Transverse colon (tissue), 4 donors: ENCODE data around the gene RPLP2. TPM values are rescaled to one million over a fixed set of nuclear protein-coding genes. Genes with fewer than 3 reads are reported as not detected.

Experiments used
- DNase-seq: peaks from one replicate; pipeline ENCODE4 v3.0.0-alpha.2; 2019
- H3K27ac ChIP-seq, 4 donors: fragments of 200-600 bp; sonication (generic); 2 replicates each; pipeline ENCODE4 v1.5.1; 2016 to 2018; ENCODE audit warnings: inconsistent platforms in 4 of 4
- H3K27me3 ChIP-seq: fragments of 200-600 bp; sonication (generic); 2 replicates; pipeline ENCODE4 v1.5.1; 2017; ENCODE audit warnings: inconsistent platforms
- H3K36me3 ChIP-seq, 4 donors: fragments of 200-600 bp; sonication (generic); 2 replicates each; pipeline ENCODE4 v1.5.1; 2017 to 2019; ENCODE audit warnings: inconsistent platforms in 4 of 4
- H3K4me1 ChIP-seq, 4 donors: fragments of 200-600 bp; sonication (generic); 2 replicates each; pipeline ENCODE4 v1.5.1; 2017 to 2020; ENCODE audit warnings: inconsistent platforms in 4 of 4
- H3K4me3 ChIP-seq, 4 donors: fragments of 200-600 bp; sonication (generic); 1 replicate in 1 of 4; 2 replicates in 3 of 4; pipeline versions ENCODE4 v1.5.1 to v1.6.1; 2017 to 2019; ENCODE audit warnings: inconsistent platforms in 4 of 4
- H3K9me3 ChIP-seq, 2 donors: fragments of 200-600 bp; sonication (generic); 2 replicates each; pipeline ENCODE4 v1.5.1; 2017 to 2019; ENCODE audit warnings: inconsistent platforms in 2 of 2
- CTCF ChIP-seq, 5 experiments: fragments of 200-600 bp in 3 of 5; fragments of 450-650 bp in 2 of 5; sonication (generic) in 3 of 5; IDR thresholded peaks; 1 replicate in 2 of 5; 2 replicates in 3 of 5; pipeline ENCODE4 v1.5.1; 2016 to 2017; ENCODE audit warnings: antibody characterized with exemption in 5 of 5, inconsistent platforms in 3 of 5, mild to moderate bottlenecking in 2 of 5, moderate library complexity in 1 of 5
- EP300 ChIP-seq: sonication (generic); formaldehyde crosslinking; IDR thresholded peaks from one replicate; pipeline ENCODE4 v1.6.1; 2017; ENCODE audit warnings: antibody characterized with exemption, low read depth
- POLR2A ChIP-seq: fragments of 450-650 bp; IDR thresholded peaks from one replicate; pipeline ENCODE4 v1.6.1; 2016; ENCODE audit warnings: antibody characterized with exemption, mild to moderate bottlenecking, moderate library complexity
- POLR2AphosphoS5 ChIP-seq, 3 donors: sonication (generic); formaldehyde crosslinking; IDR thresholded peaks; one replicate each; pipeline ENCODE4 v1.6.1; 2016; ENCODE audit warnings: antibody characterized with exemption in 3 of 3
- WGBS, 2 donors: methylation state at CpG; one replicate each; pipeline ENCODE4 v1.1.5; 2018; ENCODE audit warnings: low coverage in 1 of 2; 5-methylcytosine and 5-hydroxymethylcytosine counted together
- in situ Hi-C, 4 donors: fragments of 200-750 bp; cut with MboI; loops; one replicate each; pipeline versions ENCODE4 v1.15.0 to v1.15.1; 2017; ENCODE audit warnings: low sequenced_read_pairs in 3 of 4, low pct_ligation_motif_present in 1 of 4, low pct_unique_long_range_greater_than_20kb in 1 of 4
- intact Hi-C: fragments of 100-400 bp; cut with DNase I; formaldehyde crosslinking; loops from one replicate; pipeline ENCODE4 v1.15.1; 2023; ENCODE audit warnings: low total_unique reads
- total RNA-seq, 4 donors: library from RNA; depleted of rRNA; stranded (reverse); fragments of >200 nt; gene quantifications; one replicate each; pipeline ENCODE4 v1.1.0, GENCODE V29; 2016

RPLP2 gene
- total RNA-seq, 4 donors from 2014 or later, result 273 to 670 (median 466) TPM

GRCh38 chr11:790721-791564 lies 18.8 kb upstream of the RPLP2 start:
- Histone ChIP-seq H3K9me3 (no peaks in the 10 kb centered on the region), H3K4me1 (peaks cover 9 to 23% (median 17%) of the 10 kb centered on the region in 4 donors), H3K27ac (no peak overlapping the region), H3K27me3 (peaks cover 25% of the 10 kb centered on the region), H3K4me3 (no peak overlapping the region), H3K36me3 (no peaks in the 10 kb centered on the region)
- TF ChIP-seq EP300 (no peak), POLR2A (no peak), POLR2AphosphoS5 (IDR thresholded peaks at IDR 0.05) (no peak), CTCF (IDR thresholded peaks at IDR 0.05) (no peak)
- intact Hi-C loops, result no loop called here
- no peak for DNase-seq
- WGBS, 2 donors, result 76% methylated on average over 18 of the region's 18 CpGs; no CpG with 5 or more reads in 1 of the 2 donors
- in situ Hi-C loops, result no loop called here

GRCh38 chr11:791658-792534 lies 17.9 kb upstream of the RPLP2 start:
- no peak for TF ChIP-seq EP300
- TF ChIP-seq CTCF (IDR thresholded peaks at IDR 0.05), result no peak
- TF ChIP-seq POLR2AphosphoS5 (IDR thresholded peaks at IDR 0.05), result no peak
- TF ChIP-seq POLR2A, result no peak
- in situ Hi-C loops (no loop called here), intact Hi-C loops (no loop called here)
- no peak for DNase-seq
- Histone ChIP-seq H3K9me3 (no peaks in the 10 kb centered on the region), H3K4me3 (no peak overlapping the region), H3K4me1 (peaks cover 14 to 32% (median 24%) of the 10 kb centered on the region in 4 donors), H3K27ac (no peak overlapping the region), H3K36me3 (no peaks in the 10 kb centered on the region), H3K27me3 (peaks cover 25% of the 10 kb centered on the region)
- 91 to 93% methylated on average over 3 to 46 of the region's 49 CpGs for WGBS, 2 donors

- TF ChIP-seq EP300 (no peak), POLR2AphosphoS5 (IDR thresholded peaks at IDR 0.05) (no peak), CTCF (IDR thresholded peaks at IDR 0.05) (no peak), POLR2A (no peak)
- 94% methylated on average over 15 of the region's 15 CpGs; no CpG with 5 or more reads in 1 of the 2 donors for WGBS, 2 donors
- H3K36me3 ChIP-seq, result no peaks in the 10 kb centered on the region
- intact Hi-C loops (no loop called here), in situ Hi-C loops (no loop called here)
- peaks cover 16 to 38% (median 28%) of the 10 kb centered on the region in 4 donors for H3K4me1 ChIP-seq
- H3K27ac ChIP-seq, result no peak overlapping the region
- H3K9me3 ChIP-seq, result no peaks in the 10 kb centered on the region
- no peak for DNase-seq
- H3K4me3 ChIP-seq, result no peak overlapping the region
- H3K27me3 ChIP-seq, result peaks cover 25% of the 10 kb centered on the region
These were observed 17.3 kb upstream of the RPLP2 start for GRCh38 chr11:792535-792821.

GRCh38 chr11:792873-793272 lies 16.9 kb upstream of the RPLP2 start:
- TF ChIP-seq POLR2A, result no peak
- TF ChIP-seq POLR2AphosphoS5 (IDR thresholded peaks at IDR 0.05), result no peak
- TF ChIP-seq CTCF (IDR thresholded peaks at IDR 0.05), result no peak
- TF ChIP-seq EP300, result no peak
- H3K27me3 ChIP-seq, result peaks cover 25% of the 10 kb centered on the region
- H3K36me3 ChIP-seq, result no peaks in the 10 kb centered on the region
- H3K9me3 ChIP-seq, result no peaks in the 10 kb centered on the region
- DNase-seq, result no peak
- in situ Hi-C loops (no loop called here), intact Hi-C loops (no loop called here)
- WGBS, 2 donors, result 82% methylated on average over 10 of the region's 13 CpGs; no CpG with 5 or more reads in 1 of the 2 donors
- H3K27ac ChIP-seq, result no peak overlapping the region
- H3K4me1 ChIP-seq, result peaks cover 16 to 38% (median 28%) of the 10 kb centered on the region in 4 donors
- H3K4me3 ChIP-seq, result no peak overlapping the region
